Liver (tissue), 3 donors: Measurements from ENCODE around the gene UMPS.

ENCODE experiments used
- GABPA ChIP-seq, 2 donors: IDR thresholded peaks in 1 of 2; conservative IDR thresholded peaks in 1 of 2; 2 replicates each; pipeline ENCODE4 v1.6.1; 2016; ENCODE audit warnings: antibody characterized with exemption in 2 of 2, mild to moderate bottlenecking in 1 of 2, moderate library complexity in 1 of 2
- TAF1 ChIP-seq: conservative IDR thresholded peaks from 2 replicates; pipeline ENCODE4 v1.6.1; 2016; ENCODE audit warnings: antibody characterized with exemption, mild to moderate bottlenecking
- TF ChIP-seq, protein P1 (sequence below): fragments of 150-350 bp; IDR thresholded peaks from 2 replicates; pipeline ENCODE4 v1.5.1; 2017; ENCODE audit warnings: improper control_type of control experiment, low read depth, low read length; ENCODE audit not compliant: missing input control
- TF ChIP-seq, protein P2 (sequence below): IDR thresholded peaks from 2 replicates; pipeline ENCODE4 v1.6.1; 2016; ENCODE audit warnings: antibody characterized with exemption
- donor health status: healthy.
- donor health status: healthy.

GRCh38 chr3:124765197-124765840 is 35.1 kb downstream of the UMPS start:
- TF ChIP-seq, protein P1, sequence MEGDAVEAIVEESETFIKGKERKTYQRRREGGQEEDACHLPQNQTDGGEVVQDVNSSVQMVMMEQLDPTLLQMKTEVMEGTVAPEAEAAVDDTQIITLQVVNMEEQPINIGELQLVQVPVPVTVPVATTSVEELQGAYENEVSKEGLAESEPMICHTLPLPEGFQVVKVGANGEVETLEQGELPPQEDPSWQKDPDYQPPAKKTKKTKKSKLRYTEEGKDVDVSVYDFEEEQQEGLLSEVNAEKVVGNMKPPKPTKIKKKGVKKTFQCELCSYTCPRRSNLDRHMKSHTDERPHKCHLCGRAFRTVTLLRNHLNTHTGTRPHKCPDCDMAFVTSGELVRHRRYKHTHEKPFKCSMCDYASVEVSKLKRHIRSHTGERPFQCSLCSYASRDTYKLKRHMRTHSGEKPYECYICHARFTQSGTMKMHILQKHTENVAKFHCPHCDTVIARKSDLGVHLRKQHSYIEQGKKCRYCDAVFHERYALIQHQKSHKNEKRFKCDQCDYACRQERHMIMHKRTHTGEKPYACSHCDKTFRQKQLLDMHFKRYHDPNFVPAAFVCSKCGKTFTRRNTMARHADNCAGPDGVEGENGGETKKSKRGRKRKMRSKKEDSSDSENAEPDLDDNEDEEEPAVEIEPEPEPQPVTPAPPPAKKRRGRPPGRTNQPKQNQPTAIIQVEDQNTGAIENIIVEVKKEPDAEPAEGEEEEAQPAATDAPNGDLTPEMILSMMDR, result no peak
- TF ChIP-seq GABPA (IDR thresholded peaks at IDR 0.05 in 1 of 2, conservative IDR thresholded peaks at IDR 0.05 in 1 of 2), result no peak
- TF ChIP-seq, protein P2, sequence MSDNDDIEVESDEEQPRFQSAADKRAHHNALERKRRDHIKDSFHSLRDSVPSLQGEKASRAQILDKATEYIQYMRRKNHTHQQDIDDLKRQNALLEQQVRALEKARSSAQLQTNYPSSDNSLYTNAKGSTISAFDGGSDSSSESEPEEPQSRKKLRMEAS, result no peak
- no peak for TF ChIP-seq TAF1
